CD4-positive, alpha-beta T cell treated with Interleukin-6 for 4 hours (primary cell): ENCODE results near the gene ZC3H6.
"Not testable (repeated sequence)": the region's sequence is repeated elsewhere in the genome, so short reads cannot be mapped to it uniquely, and the experiment has no call there.

ENCODE experiments used
- DNase-seq: peaks from one replicate; pipeline ENCODE4 v3.0.0-alpha.2; 2020; ENCODE audit warnings: mixed read lengths

Gene ZC3H6

GRCh38 chr2:112340475-112341267 is 65.3 kb downstream of the ZC3H6 start:
- no peak for DNase-seq

- no peak for DNase-seq
Measured at GRCh38 chr2:112342067-112342550, 66.7 kb downstream of the ZC3H6 start.

- no peak for DNase-seq
Measured at GRCh38 chr2:112343827-112344585, 68.6 kb downstream of the ZC3H6 start.

- no peak for DNase-seq
Measured at GRCh38 chr2:112345030-112346027, 69.9 kb downstream of the ZC3H6 start.

GRCh38 chr2:112352292-112352691 is 76.9 kb downstream of the ZC3H6 start:
- not testable (repeated sequence) for DNase-seq

- not testable (repeated sequence) for DNase-seq
Measured at GRCh38 chr2:112352809-112353603, 77.6 kb downstream of the ZC3H6 start.

GRCh38 chr2:112354335-112354734 is 78.9 kb downstream of the ZC3H6 start:
- DNase-seq = not testable (repeated sequence)

- not testable (repeated sequence) for DNase-seq
Measured at GRCh38 chr2:112360055-112360454, 84.7 kb downstream of the ZC3H6 start.
